ENCODE measurements around the gene DIPK1C.

The DIPK1C gene

DNA sequence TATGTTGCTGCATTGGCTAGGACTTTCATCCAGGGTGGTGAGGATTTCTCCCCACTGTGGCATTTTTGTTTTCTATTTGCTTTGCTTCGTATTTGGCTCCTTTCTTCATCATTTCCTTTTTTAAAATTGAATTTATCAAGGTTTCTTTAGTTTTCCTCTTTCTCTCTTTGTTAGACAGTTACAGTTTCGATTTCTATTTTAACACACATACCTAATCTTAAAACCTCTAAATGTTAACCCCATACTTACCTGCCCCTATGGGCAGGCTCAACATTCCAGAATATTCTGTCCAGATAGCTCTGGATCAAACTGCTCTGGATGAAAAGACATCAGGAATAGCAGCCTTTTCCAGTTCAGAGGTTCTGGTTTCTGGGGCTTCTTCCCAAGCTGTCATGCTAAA, 49.2 kb downstream of the DIPK1C start:
- ATAC-seq: no peak
- TF ChIP-seq ZNF8 (CRISPR knock-in tag; IDR thresholded peaks at IDR 0.05): no peak
- TF ChIP-seq ZC3H10 (CRISPR knock-in tag; IDR thresholded peaks at IDR 0.05): no peak
- no peak for TF ChIP-seq OSR1 (CRISPR knock-in tag; IDR thresholded peaks at IDR 0.05)
- TF ChIP-seq, protein P1, sequence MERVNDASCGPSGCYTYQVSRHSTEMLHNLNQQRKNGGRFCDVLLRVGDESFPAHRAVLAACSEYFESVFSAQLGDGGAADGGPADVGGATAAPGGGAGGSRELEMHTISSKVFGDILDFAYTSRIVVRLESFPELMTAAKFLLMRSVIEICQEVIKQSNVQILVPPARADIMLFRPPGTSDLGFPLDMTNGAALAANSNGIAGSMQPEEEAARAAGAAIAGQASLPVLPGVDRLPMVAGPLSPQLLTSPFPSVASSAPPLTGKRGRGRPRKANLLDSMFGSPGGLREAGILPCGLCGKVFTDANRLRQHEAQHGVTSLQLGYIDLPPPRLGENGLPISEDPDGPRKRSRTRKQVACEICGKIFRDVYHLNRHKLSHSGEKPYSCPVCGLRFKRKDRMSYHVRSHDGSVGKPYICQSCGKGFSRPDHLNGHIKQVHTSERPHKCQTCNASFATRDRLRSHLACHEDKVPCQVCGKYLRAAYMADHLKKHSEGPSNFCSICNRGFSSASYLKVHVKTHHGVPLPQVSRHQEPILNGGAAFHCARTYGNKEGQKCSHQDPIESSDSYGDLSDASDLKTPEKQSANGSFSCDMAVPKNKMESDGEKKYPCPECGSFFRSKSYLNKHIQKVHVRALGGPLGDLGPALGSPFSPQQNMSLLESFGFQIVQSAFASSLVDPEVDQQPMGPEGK (CRISPR knock-in tag; IDR thresholded peaks at IDR 0.05; ENCODE audit: borderline replicate concordance): no peak
- no peak for TF ChIP-seq ZNF565 (CRISPR knock-in tag; conservative IDR thresholded peaks at IDR 0.05; ENCODE audit: low read depth)
- no peak for TF ChIP-seq RARB (CRISPR knock-in tag; IDR thresholded peaks at IDR 0.05)

DNA sequence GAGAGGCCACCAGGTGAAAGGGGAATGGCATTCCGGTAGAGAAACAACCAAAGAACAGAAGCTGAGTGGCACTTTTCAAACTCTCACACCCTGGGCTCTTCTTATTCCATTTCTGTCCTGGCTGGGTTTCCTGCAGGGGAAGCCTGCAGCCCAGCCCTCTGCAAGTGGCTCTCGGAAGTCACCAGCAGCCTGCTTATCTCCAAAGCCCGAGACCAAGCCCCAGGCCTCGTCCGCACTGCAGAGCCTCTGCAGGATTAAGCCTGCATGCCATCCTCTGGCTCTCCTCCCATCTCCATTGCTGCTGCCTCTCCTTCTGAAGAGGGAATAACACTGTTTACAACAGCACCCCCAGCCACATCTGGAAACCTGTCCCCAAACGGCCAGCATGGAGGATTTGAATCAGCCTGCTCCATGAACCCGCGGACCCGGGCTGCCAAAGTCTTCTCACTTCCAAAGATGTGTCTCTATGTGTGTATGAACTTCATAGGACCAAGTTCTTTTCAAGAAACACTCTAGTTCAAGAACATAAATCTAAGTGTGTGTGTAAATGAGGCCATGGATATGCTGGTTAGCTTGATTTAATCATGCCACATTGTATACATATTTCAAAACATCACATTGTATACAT, 54.2 kb downstream of the DIPK1C start:
- no peak for ATAC-seq
- no peak for TF ChIP-seq ZNF8 (CRISPR knock-in tag; IDR thresholded peaks at IDR 0.05)
- no peak for TF ChIP-seq TOX (CRISPR knock-in tag; IDR thresholded peaks at IDR 0.05; ENCODE audit: borderline replicate concordance)
- no peak for TF ChIP-seq PPARA (CRISPR knock-in tag; IDR thresholded peaks at IDR 0.05; ENCODE audit: borderline replicate concordance)
- no peak for TF ChIP-seq CSDC2 (CRISPR knock-in tag; IDR thresholded peaks at IDR 0.05)
- no peak for TF ChIP-seq CSRNP3 (CRISPR knock-in tag; IDR thresholded peaks at IDR 0.05)

GRCh38 chr18:74400813-74401212, 56.3 kb downstream of the DIPK1C start:
- ATAC-seq: no peak
- TF ChIP-seq, protein P2, sequence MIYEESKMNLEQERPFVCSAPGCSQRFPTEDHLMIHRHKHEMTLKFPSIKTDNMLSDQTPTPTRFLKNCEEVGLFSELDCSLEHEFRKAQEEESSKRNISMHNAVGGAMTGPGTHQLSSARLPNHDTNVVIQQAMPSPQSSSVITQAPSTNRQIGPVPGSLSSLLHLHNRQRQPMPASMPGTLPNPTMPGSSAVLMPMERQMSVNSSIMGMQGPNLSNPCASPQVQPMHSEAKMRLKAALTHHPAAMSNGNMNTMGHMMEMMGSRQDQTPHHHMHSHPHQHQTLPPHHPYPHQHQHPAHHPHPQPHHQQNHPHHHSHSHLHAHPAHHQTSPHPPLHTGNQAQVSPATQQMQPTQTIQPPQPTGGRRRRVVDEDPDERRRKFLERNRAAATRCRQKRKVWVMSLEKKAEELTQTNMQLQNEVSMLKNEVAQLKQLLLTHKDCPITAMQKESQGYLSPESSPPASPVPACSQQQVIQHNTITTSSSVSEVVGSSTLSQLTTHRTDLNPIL (CRISPR knock-in tag; IDR thresholded peaks at IDR 0.05; ENCODE audit: low read depth): no peak
- no peak for TF ChIP-seq ESRRG (CRISPR knock-in tag; IDR thresholded peaks at IDR 0.05)
- TF ChIP-seq TCF4 (CRISPR knock-in tag; IDR thresholded peaks at IDR 0.05; ENCODE audit: borderline replicate concordance): no peak
- no peak for TF ChIP-seq TOX (CRISPR knock-in tag; IDR thresholded peaks at IDR 0.05; ENCODE audit: borderline replicate concordance)

GRCh38 chr18:74399091-74399887, 57.8 kb downstream of the DIPK1C start:
- TF ChIP-seq ZNF70 (CRISPR knock-in tag; IDR thresholded peaks at IDR 0.05): no peak
- no peak for TF ChIP-seq CSDC2 (CRISPR knock-in tag; IDR thresholded peaks at IDR 0.05)
- no peak for TF ChIP-seq CSRNP3 (CRISPR knock-in tag; IDR thresholded peaks at IDR 0.05)
- no peak for TF ChIP-seq ESRRG (CRISPR knock-in tag; IDR thresholded peaks at IDR 0.05)
- TF ChIP-seq, protein P2 (CRISPR knock-in tag; IDR thresholded peaks at IDR 0.05; ENCODE audit: low read depth): no peak
- TF ChIP-seq ARNTL (CRISPR knock-in tag; IDR thresholded peaks at IDR 0.05; ENCODE audit: borderline replicate concordance, low read depth): no peak
- no peak for TF ChIP-seq TCF4 (CRISPR knock-in tag; IDR thresholded peaks at IDR 0.05; ENCODE audit: borderline replicate concordance)
- no peak for TF ChIP-seq BACH2 (CRISPR knock-in tag; IDR thresholded peaks at IDR 0.05; ENCODE audit: borderline replicate concordance)
- TF ChIP-seq ZNF565 (CRISPR knock-in tag; conservative IDR thresholded peaks at IDR 0.05; ENCODE audit: low read depth): no peak
- ATAC-seq: no peak

DNA sequence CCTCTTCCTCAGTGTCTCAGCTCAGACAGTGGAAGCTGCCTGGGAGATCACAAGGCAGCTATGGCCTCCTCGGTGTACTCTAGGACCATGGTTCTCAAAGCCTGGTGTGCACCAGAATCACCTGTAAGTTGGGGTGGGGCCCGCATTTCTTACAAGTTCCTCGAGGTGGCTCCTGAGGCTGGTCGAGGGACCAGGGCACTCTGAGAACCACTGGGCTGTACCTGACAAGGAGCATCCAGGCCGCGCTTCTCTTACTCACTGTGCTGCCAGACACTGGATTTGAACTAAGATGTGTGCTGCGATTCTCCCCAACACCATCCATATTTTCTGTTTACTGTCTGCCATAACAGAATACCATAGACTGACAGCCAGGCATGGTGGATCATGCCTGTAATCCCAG, 59.5 kb downstream of the DIPK1C start:
- ATAC-seq: no peak
- no peak for TF ChIP-seq ZNF70 (CRISPR knock-in tag; IDR thresholded peaks at IDR 0.05)
- TF ChIP-seq, protein P1 (CRISPR knock-in tag; IDR thresholded peaks at IDR 0.05; ENCODE audit: borderline replicate concordance): no peak
- no peak for TF ChIP-seq ZFP3 (CRISPR knock-in tag; IDR thresholded peaks at IDR 0.05)
- no peak for TF ChIP-seq OSR1 (CRISPR knock-in tag; IDR thresholded peaks at IDR 0.05)
